Activated naive CD8-positive, alpha-beta T cell treated with anti-CD3 and anti-CD28 coated beads, Interleukin-2, amount 10 ng/mL, durations not matched to agents 7 days and 5 days (primary cell): Measurements from ENCODE around the gene OGFOD2. TPM values are rescaled to one million over a fixed set of nuclear protein-coding genes. Genes with fewer than 3 reads are reported as not detected.
"Not testable (repeated sequence)": the region's sequence is repeated elsewhere in the genome, so short reads cannot be mapped to it uniquely, and the experiment has no call there.

Source experiments
- ATAC-seq: fragments of 150-1000 bp; cut with Tn5 transposase; one replicate; pipeline ENCODE4 v1.10.0; 2021; ENCODE audit warnings: low read depth, moderate library complexity
- POLR2A ChIA-PET: fragments of 350-600 bp; sonication (Branson Sonifier 250); formaldehyde crosslinking; loops from one replicate; lab custom pipeline; 2021; ENCODE audit warnings: antibody characterized with exemption; lab: Charles Lee
- DNase-seq: peaks from one replicate; pipeline ENCODE4 v3.0.0; 2021
- H3K27ac Mint-ChIP-seq: one replicate; pipeline ENCODE4 v1.8.0; 2022; ENCODE audit warnings: mild to moderate bottlenecking, mixed read lengths
- H3K27me3 Mint-ChIP-seq: one replicate; pipeline ENCODE4 v1.8.0; 2022; ENCODE audit warnings: mild to moderate bottlenecking, moderate library complexity, mixed read lengths
- H3K36me3 Mint-ChIP-seq: one replicate; pipeline ENCODE4 v1.8.0; 2021; ENCODE audit warnings: mild to moderate bottlenecking, mixed read lengths
- H3K4me1 Mint-ChIP-seq: one replicate; pipeline ENCODE4 v1.8.0; 2021; ENCODE audit warnings: mixed read lengths
- H3K4me3 Mint-ChIP-seq: one replicate; pipeline ENCODE4 v1.8.0; 2022; ENCODE audit warnings: mild to moderate bottlenecking, moderate library complexity, mixed read lengths
- H3K9me3 Mint-ChIP-seq: one replicate; pipeline ENCODE4 v1.8.0; 2021; ENCODE audit warnings: mixed read lengths
- total RNA-seq, 2 experiments: library from RNA; stranded (reverse); gene quantifications; one replicate each; pipeline ENCODE4 v1.2.3, GENCODE V29; 2021

OGFOD2 gene
- 10 to 100 TPM; 33.8 to 35.5 TPM for total RNA-seq

DNA sequence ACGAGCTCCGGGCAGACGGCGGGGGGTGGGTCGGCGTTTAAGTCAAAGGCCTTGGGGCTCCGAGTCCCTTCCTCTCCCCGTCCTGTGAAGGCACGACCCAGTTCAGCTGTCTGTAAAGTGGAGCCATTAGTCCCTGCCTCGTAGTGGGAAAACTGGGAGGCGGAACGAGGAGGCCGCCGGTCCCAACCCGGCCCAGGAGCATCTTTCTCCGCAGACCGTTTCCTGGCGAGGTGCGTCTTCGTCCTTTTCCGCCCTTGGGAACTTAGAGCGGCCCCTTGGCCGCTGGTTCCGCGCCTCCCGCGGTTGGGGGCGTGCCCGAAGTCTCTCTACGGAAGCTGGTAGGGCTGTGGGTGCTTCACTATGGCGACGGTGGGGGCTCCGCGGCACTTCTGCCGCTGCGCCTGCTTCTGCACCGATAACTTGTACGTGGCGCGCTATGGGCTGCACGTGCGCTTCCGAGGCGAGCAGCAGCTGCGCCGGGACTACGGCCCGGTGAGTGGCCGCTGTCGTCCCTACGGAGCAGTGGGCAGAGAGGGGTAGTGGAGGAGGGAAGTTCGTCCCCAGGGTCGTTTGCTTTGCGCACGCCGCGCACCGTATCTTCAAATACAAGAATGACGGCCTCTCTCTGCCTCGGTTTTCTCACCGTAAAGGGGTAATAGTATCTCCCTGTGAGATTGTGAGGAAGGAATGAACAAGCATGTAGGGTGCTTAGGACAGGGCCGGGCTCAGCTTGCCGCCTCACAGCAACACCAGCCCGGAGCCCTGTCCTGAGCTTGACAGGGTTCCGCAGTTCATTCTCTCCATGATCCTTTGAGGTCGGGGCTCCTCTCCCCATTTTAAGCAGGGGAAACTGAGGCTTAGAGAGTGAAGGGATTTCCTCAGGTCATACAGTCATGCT lies at the start of gene OGFOD2:
Gene OGFOD2 (plus strand): TSS at position 353 of the 898 bp plus-strand sequence. CDS start 8 bp downstream, at position 361.
- Mint-ChIP-seq H3K27ac (peak within 1 kb of the TSS; percentile 98), H3K36me3 (no peaks in the 10 kb centered on the region), H3K9me3 (no peaks in the 10 kb centered on the region), H3K27me3 (no peaks in the 10 kb centered on the region), H3K4me1 (peaks cover 18% of the 10 kb centered on the region), H3K4me3 (peak within 1 kb of the TSS; percentile 94)
- POLR2A ChIA-PET: interaction anchor here (0.5 to 3.5 kb wide), 22 partner anchors 9 to 628 kb away, joined by 3 to 42 read pairs (median 3); partner anchors contain the start of genes ABCB9, MPHOSPH9, MTRFR and PITPNM2
- DNase-seq (peak; percentile 95), ATAC-seq (peak; percentile 80)

DNA sequence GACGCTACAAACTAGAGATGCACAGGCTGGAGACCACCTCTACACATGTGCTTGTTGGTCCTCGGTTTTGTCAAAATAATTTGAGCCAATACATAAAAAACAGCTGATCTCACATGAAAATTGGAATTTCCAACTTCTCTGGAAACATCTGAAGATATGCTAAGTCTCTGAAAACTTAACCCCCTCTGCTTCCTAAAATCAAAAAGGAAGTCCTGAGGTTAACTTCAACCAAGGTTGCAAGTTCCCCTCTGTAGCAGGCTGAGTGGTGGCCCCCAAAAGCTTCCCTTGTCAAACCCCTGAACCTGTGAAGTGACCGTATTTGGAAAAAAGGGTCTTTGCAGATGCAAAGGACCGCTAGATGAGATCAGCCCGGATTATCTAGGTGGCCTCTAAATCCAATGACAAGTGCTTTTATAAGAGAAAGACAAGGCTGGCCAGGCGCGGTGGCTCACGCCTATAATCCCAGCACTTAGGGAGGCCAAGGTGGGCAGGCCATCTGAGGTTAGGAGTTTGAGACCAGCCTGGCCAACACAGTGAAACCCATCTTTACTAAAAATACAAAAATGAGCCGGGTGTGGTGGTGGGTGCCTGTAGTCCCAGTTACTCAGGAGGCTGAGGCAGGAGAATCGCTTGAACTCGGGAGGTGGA lies 47.2 kb upstream of the OGFOD2 start:
- no peak for DNase-seq
- Mint-ChIP-seq H3K4me1 (peaks cover 19% of the 10 kb centered on the region), H3K4me3 (peak overlapping the region; percentile 30), H3K27ac (peak overlapping the region; percentile 71), H3K27me3 (no peaks in the 10 kb centered on the region), H3K9me3 (no peaks in the 10 kb centered on the region), H3K36me3 (peaks cover 1% of the 10 kb centered on the region)
- ATAC-seq: peak; percentile 41
- POLR2A ChIA-PET: no interaction called here

DNA sequence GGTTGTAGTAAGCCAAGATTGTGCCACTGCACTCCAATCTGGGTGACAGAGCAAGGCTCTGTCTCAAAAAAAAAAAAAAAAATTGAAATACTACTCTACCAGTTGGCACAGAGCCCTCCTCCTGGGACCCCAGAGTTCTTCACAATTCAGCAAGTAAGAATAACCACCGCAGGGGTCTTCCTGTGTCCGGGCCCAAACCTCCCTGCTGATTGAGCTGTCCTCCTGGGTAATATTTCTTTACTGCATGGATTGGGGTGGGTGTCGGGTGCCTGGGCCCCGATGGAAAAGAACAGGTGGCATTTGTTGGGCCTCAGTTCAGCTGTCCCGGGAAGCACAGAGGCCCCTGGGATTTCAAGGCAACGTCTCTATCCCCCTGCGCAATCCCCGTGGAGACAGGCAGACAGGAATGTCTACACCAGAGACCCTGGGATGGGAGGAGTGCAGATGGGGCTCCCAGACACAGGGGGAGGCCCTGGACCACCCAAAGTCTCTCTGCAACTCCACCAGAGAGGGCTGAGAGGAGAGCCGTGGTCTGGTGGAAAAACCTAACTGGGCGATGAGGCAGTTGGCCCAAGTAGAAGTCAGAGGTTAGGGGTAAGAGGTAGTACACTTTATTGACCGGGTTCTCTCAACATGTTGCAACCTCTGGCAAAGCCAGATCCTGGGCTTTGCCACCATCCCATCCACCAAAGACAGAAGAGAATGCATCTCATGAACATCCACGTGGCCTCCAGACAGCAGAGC lies 46.5 kb upstream of the OGFOD2 start:
- Mint-ChIP-seq H3K36me3 (peaks cover 1% of the 10 kb centered on the region), H3K27me3 (no peaks in the 10 kb centered on the region), H3K4me3 (no peak overlapping the region), H3K9me3 (no peaks in the 10 kb centered on the region), H3K27ac (peak overlapping the region; percentile 71), H3K4me1 (peaks cover 19% of the 10 kb centered on the region)
- POLR2A ChIA-PET: no interaction called here
- no peak for DNase-seq
- ATAC-seq: no peak

DNA sequence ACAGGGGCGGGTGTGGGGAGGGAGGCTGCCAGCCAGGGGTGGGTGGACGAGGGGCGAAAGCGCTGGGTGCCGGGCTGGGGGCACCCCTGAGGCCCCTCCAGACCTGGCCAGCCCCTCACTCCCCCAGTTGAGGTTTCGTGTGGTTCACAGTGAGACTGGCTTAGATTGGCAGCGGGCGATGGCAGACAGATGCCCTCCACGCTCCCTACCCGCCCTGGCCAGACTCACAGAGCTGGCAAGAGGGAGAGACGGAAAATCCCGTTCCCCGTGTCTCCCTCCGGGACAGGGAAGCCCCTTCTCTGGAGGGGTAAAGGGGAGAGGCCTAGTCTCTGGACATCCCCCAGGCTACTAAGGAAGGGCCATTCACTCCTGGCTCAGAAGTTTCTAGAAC lies 45.9 kb upstream of the OGFOD2 start:
- POLR2A ChIA-PET: no interaction called here
- H3K27ac Mint-ChIP-seq: no peak overlapping the region

DNA sequence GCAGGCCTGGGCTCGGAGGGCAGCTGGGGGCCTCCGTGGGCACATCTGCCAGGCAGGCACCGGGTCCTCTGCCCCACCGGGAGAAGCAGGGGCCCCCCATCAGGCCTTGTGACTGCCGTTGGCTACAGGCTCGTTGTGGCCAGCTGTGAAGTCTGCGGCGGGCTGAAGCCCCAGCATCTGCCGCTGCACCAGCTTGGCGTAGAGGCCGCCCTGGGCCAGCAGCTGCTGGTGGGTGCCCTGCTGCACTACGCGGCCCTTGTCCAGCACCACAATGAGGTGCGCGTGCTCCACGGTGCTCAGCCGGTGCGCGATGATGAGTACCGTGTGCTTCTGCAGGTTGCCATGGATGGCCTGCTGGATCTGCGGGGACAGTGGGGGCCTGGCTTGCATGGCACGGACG lies 45.2 kb upstream of the OGFOD2 start:
- Mint-ChIP-seq H3K9me3 (no peaks in the 10 kb centered on the region), H3K36me3 (peaks cover 1% of the 10 kb centered on the region), H3K4me1 (peaks cover 17% of the 10 kb centered on the region), H3K27me3 (no peaks in the 10 kb centered on the region), H3K27ac (no peak overlapping the region), H3K4me3 (no peak overlapping the region)
- DNase-seq (no peak), ATAC-seq (no peak)
- POLR2A ChIA-PET: no interaction called here

More for the DNA sequence above, 45.9 kb upstream of the OGFOD2 start:
- Mint-ChIP-seq H3K36me3 (peaks cover 1% of the 10 kb centered on the region), H3K4me1 (peaks cover 19% of the 10 kb centered on the region), H3K4me3 (no peak overlapping the region), H3K9me3 (no peaks in the 10 kb centered on the region), H3K27me3 (no peaks in the 10 kb centered on the region)
- DNase-seq (no peak), ATAC-seq (no peak)

DNA sequence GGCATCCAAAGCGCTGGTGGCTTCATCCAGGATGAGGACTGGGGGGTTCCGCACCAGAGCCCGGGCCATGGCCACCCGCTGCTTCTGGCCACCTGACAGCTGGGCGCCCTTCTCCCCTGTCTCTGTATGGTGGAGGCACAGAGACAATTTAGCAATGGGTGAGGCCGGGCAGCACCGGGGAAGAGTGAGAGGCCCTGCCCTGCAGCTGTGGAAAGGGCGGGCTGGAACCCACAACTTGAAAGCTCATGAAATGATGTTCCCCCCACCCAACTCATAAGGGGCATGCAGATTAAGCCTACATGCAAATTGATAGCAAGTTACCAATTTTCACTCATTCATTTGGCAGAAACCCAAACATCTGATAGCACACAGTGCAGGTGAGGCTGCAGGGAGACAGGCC lies 42.8 kb upstream of the OGFOD2 start:
- POLR2A ChIA-PET: no interaction called here
- Mint-ChIP-seq H3K36me3 (peaks cover 1% of the 10 kb centered on the region), H3K27ac (no peak overlapping the region), H3K9me3 (no peaks in the 10 kb centered on the region), H3K4me3 (no peak overlapping the region), H3K27me3 (no peaks in the 10 kb centered on the region), H3K4me1 (peaks cover 15% of the 10 kb centered on the region)
- no peak for DNase-seq
- ATAC-seq: no peak

DNA sequence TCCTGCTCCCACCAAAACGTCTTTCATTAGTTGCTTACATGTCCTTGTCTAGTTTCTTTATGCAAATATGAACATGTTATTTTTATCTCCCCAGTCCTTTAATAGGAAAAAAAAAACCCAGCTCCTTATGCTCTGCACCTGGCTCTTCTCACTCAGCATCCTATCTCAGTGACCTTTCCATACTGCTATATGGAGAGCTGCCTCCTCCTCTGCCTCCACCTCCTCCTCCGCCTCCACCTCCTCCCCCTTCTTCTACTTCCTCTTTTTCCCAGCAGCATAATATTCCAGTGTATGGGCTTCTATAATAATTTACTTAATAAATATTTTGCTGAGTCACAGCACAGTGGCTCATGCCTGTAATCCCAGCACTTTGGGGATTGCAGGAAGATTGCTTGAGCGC lies 40.3 kb upstream of the OGFOD2 start:
- H3K9me3 Mint-ChIP-seq: no peaks in the 10 kb centered on the region
- H3K36me3 Mint-ChIP-seq: peaks cover 1% of the 10 kb centered on the region
- no peak overlapping the region for H3K4me3 Mint-ChIP-seq
- no peak for ATAC-seq
- H3K27me3 Mint-ChIP-seq: no peaks in the 10 kb centered on the region
- H3K4me1 Mint-ChIP-seq: no peaks in the 10 kb centered on the region
- POLR2A ChIA-PET: no interaction called here
- no peak for DNase-seq
- H3K27ac Mint-ChIP-seq: no peak overlapping the region

DNA sequence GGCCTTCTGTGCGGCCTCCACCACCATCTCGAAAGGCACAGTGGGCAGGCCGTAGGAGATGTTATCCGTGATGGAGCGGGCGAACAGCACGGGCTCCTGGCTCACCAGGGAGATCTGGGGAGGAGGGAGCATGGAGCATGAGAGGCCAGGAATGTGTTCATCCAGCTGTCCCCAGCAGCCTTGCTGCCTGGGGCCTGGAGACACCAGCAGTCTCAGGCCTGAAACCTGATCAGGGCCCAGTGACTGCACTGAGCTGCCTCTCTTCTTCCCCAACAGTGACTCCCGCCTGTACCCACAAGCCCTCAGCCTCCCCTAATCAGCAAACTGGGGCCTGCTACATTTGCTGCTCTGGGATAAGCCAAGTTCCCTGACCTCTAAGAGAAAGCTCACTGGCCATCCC lies 39.7 kb upstream of the OGFOD2 start:
- peaks cover 1% of the 10 kb centered on the region for H3K36me3 Mint-ChIP-seq
- POLR2A ChIA-PET: no interaction called here
- H3K4me1 Mint-ChIP-seq: no peaks in the 10 kb centered on the region
- H3K4me3 Mint-ChIP-seq: no peak overlapping the region
- no peaks in the 10 kb centered on the region for H3K27me3 Mint-ChIP-seq
- DNase-seq (no peak), ATAC-seq (no peak)
- H3K9me3 Mint-ChIP-seq: no peaks in the 10 kb centered on the region
- H3K27ac Mint-ChIP-seq: peak overlapping the region; percentile 24

DNA sequence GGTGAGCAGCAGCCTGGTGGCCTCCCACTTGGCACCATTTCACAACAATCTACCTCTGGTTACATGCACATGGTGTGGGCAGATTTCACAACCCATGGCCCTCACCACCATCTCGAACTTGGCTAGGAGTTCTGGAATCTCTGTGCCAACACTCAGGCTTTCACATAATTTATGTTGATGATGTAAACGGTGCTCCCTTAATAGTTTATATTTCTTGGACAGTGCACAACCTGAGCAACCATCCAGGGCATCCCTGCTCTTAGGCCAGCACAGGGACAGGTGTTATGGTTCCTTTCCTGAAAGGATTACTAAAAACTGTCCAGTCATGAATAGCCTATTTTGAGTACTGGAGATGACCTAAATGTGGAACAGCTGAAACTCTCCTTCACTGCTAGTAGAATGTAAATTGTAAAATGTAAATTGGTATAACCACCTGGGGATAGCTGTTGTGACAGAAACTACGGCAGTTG lies 37.4 kb upstream of the OGFOD2 start:
- H3K4me1 Mint-ChIP-seq: peaks cover under 1% of the 10 kb centered on the region
- no peaks in the 10 kb centered on the region for H3K27me3 Mint-ChIP-seq
- no peak for DNase-seq
- no peak overlapping the region for H3K27ac Mint-ChIP-seq
- H3K36me3 Mint-ChIP-seq: no peaks in the 10 kb centered on the region
- H3K4me3 Mint-ChIP-seq: no peak overlapping the region
- POLR2A ChIA-PET: no interaction called here
- ATAC-seq: no peak
- no peaks in the 10 kb centered on the region for H3K9me3 Mint-ChIP-seq

DNA sequence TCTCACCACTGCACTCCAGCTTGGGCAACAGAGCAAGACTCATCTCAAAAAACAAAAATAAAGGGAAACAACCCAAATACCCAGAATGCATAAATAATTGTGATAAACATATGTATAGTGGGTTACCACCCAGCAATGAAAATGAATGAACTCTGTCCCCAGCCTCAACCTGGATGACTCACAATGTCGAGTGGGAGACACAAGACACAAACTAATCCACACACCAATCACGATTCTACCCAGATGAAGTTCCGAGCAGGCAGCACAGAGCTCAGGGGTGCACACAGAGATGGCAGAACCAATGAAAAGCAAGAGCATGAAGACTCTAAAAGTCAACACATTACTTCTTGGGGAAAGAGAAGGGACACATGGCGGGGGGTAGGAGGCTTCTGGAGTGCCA lies 35.9 kb upstream of the OGFOD2 start:
- no peaks in the 10 kb centered on the region for H3K9me3 Mint-ChIP-seq

DNA sequence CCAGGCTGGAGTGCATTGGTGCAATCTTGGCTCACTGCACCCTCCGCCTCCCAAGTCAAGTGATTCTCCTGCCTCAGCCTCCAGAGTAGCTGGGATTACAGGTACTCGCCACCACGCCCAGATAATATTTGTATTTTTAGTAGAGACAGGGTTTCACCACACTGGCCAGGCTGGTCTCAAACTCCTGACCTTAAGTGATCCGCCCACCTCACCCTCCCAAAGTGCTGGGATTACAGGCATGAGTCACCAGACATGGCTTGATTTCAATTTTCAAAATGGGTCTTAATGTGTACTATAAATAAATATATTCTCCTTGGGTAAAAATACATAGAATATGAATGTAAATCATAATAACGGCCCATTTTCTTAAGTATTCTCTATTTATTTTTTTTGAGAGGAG lies 33.7 kb upstream of the OGFOD2 start:
- peaks cover 11% of the 10 kb centered on the region for H3K4me1 Mint-ChIP-seq
- not testable (repeated sequence) for H3K36me3 Mint-ChIP-seq, H3K27ac Mint-ChIP-seq, H3K4me3 Mint-ChIP-seq, H3K9me3 Mint-ChIP-seq, DNase-seq, ATAC-seq, H3K27me3 Mint-ChIP-seq
- POLR2A ChIA-PET: interaction anchor here (0.6 to 0.7 kb wide), 2 partner anchors 19 to 164 kb away, joined by 3 to 5 read pairs; no protein-coding TSS in a partner anchor

More for the DNA sequence above, 35.9 kb upstream of the OGFOD2 start:
- POLR2A ChIA-PET: no interaction called here
- Mint-ChIP-seq H3K36me3 (no peaks in the 10 kb centered on the region), H3K27me3 (no peaks in the 10 kb centered on the region), H3K4me1 (peaks cover 5% of the 10 kb centered on the region), H3K4me3 (no peak overlapping the region), H3K27ac (no peak overlapping the region)
- DNase-seq: no peak
- no peak for ATAC-seq

DNA sequence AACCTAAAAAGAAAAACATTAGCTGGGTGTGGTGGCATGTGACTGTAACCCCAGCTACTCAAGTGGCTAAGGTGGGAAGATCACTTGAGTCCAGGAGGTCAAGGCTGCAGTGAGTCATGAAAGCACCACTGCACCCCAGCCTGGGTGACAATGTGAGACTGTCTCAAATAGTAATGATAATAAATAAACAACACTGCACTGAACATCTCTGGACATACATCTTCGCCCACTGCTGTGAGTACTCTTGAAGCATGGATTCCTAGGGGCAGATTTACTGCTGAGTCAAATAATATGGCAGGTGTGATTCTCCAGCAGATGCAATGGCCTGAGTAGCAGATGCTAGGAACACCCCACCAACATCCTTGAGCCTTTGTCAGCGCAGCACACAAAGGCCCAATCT lies 32.4 kb upstream of the OGFOD2 start:
- no peak overlapping the region for H3K27ac Mint-ChIP-seq

DNA sequence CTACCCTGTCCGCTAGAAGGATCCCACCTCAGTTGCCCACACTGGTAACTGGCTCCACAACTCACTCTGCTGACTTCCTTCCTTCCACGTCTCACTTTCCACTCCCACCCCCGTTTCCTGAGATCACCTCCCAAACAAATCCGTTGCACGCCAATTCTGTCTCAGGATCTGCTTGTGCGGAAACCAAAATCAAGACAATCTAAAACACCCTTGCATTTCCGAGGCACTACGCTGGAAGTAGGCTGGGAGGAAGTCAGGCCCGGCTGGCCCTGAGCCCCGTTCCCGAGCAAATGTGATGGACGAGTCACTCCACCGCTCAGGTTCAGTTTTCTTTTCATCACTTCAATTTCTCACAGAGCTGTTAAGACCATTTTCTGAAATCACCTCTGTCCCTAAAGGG lies 31.8 kb upstream of the OGFOD2 start:
- ATAC-seq (no peak), DNase-seq (no peak)
- POLR2A ChIA-PET: interaction anchor here (1.0 kb wide), 1 partner anchor 41 kb away, joined by 3 read pairs; no protein-coding TSS in a partner anchor
- no peaks in the 10 kb centered on the region for H3K36me3 Mint-ChIP-seq
- H3K9me3 Mint-ChIP-seq: no peaks in the 10 kb centered on the region
- H3K27me3 Mint-ChIP-seq: no peaks in the 10 kb centered on the region
- no peak overlapping the region for H3K4me3 Mint-ChIP-seq
- peak overlapping the region; percentile 57 for H3K27ac Mint-ChIP-seq
- H3K4me1 Mint-ChIP-seq: peaks cover 22% of the 10 kb centered on the region

More for the DNA sequence above, 32.4 kb upstream of the OGFOD2 start:
- H3K4me1 Mint-ChIP-seq: peaks cover 20% of the 10 kb centered on the region
- no peak for ATAC-seq
- no peaks in the 10 kb centered on the region for H3K27me3 Mint-ChIP-seq
- H3K4me3 Mint-ChIP-seq: no peak overlapping the region
- no peak for DNase-seq
- no peaks in the 10 kb centered on the region for H3K36me3 Mint-ChIP-seq
- POLR2A ChIA-PET: no interaction called here
- no peaks in the 10 kb centered on the region for H3K9me3 Mint-ChIP-seq
